Measurements from ENCODE around the gene MAGED1.
"Not testable (repeated sequence)": the region's sequence is repeated elsewhere in the genome, so short reads cannot be mapped to it uniquely, and the experiment has no call there.

The MAGED1 gene

GRCh38 chrX:51896626-51897025 lies 3.2 kb downstream of the MAGED1 start:
- DNase-seq, result no peak

- no peak for DNase-seq
Measured at GRCh38 chrX:51899741-51900140, 6.3 kb downstream of the MAGED1 start.

GRCh38 chrX:51902510-51903050 lies 9.2 kb downstream of the MAGED1 start:
- DNase-seq, result no peak

- not testable (repeated sequence) for DNase-seq
Measured at GRCh38 chrX:51905152-51905551, 11.7 kb downstream of the MAGED1 start.

GRCh38 chrX:51905711-51906110 lies 12.3 kb downstream of the MAGED1 start:
- DNase-seq, result no peak

- no peak for DNase-seq
Measured at GRCh38 chrX:51917604-51918003, 24.2 kb downstream of the MAGED1 start.

- no peak for DNase-seq
Measured at GRCh38 chrX:51922561-51922960, 29.1 kb downstream of the MAGED1 start.

- DNase-seq, result no peak
Measured at GRCh38 chrX:51931566-51932150, 38.2 kb downstream of the MAGED1 start.
